IMR-90 (cell line): Measurements from ENCODE around the gene ATP10B. TPM values are rescaled to one million over a fixed set of nuclear protein-coding genes. Genes with fewer than 3 reads are reported as not detected.

Source experiments
- ATAC-seq: fragments of 200-7000 bp; cut with Tn5 transposase; 2 replicates; pipeline ENCODE4 v1.9.1; 2020; ENCODE audit warnings: low read depth, mild to moderate bottlenecking, moderate library complexity
- BruUV-seq: library from RNA; stranded (reverse); fragments of 400-500 nt; replicated peaks from 2 replicates; lab custom pipeline; 2021; lab: Mats Ljungman, UMichigan
- CTCF ChIA-PET: fragments of 300-600 bp; formaldehyde crosslinking; extraction: SDS; loops from one replicate; lab custom pipeline; 2021; ENCODE audit warnings: antibody characterized with exemption; lab: Yijun Ruan, JAX
- POLR2A ChIA-PET: fragments of 300-600 bp; sonication (Branson Sonifier 250); formaldehyde crosslinking; loops from one replicate; lab custom pipeline; 2022; ENCODE audit warnings: antibody characterized with exemption; ENCODE audit not compliant: unreplicated experiment; lab: Charles Lee
- DNase-seq: peaks from one replicate; pipeline ENCODE4 v3.0.0; 2013
- H2AFZ ChIP-seq: replicated peaks from 2 replicates; pipeline ENCODE3; 2013; ENCODE audit warnings: low read length, mild to moderate bottlenecking; ENCODE audit not compliant: poor library complexity
- H2AK5ac ChIP-seq: 2 replicates; pipeline ENCODE4 v1.6.1; 2013; ENCODE audit warnings: low read depth, low read length, inconsistent platforms
- H2AK9ac ChIP-seq: replicated peaks from 2 replicates; pipeline ENCODE3; 2013; ENCODE audit warnings: mild to moderate bottlenecking, low read depth, low read length, moderate library complexity; ENCODE audit not compliant: poor library complexity
- H2BK120ac ChIP-seq: 2 replicates; pipeline ENCODE4 v1.6.1; 2013; ENCODE audit warnings: low read depth, low read length, inconsistent platforms
- H2BK15ac ChIP-seq: 3 replicates; pipeline ENCODE4 v1.6.1; 2013; ENCODE audit warnings: low read depth, low read length, inconsistent platforms
- H2BK20ac ChIP-seq: 2 replicates; pipeline ENCODE4 v1.6.1; 2013; ENCODE audit warnings: low read depth, mild to moderate bottlenecking, inconsistent platforms, low read length, moderate library complexity
- H2BK5ac ChIP-seq: 2 replicates; pipeline ENCODE4 v1.6.1; 2013; ENCODE audit warnings: mild to moderate bottlenecking, low read depth, low read length, inconsistent platforms; ENCODE audit not compliant: poor library complexity, severe bottlenecking
- H3K14ac ChIP-seq: replicated peaks from 2 replicates; pipeline ENCODE4 v1.6.1; 2013; ENCODE audit warnings: low read depth, low read length, inconsistent platforms
- H3K18ac ChIP-seq: 2 replicates; pipeline ENCODE4 v1.6.1; 2013; ENCODE audit warnings: low read depth, low read length, control low read depth
- H3K23ac ChIP-seq: 2 replicates; pipeline ENCODE4 v1.6.1; 2013; ENCODE audit warnings: low read depth, low read length, inconsistent platforms
- H3K27ac ChIP-seq: 2 replicates; pipeline ENCODE4 v1.5.1; 2013; ENCODE audit warnings: mild to moderate bottlenecking, control low read depth, low read length; ENCODE audit not compliant: insufficient read depth
- H3K27me3 ChIP-seq: 2 replicates; pipeline ENCODE4 v1.6.1; 2013; ENCODE audit warnings: low read length; ENCODE audit not compliant: control insufficient read depth, insufficient read depth
- H3K36me3 ChIP-seq: 2 replicates; pipeline ENCODE4 v1.6.1; 2013; ENCODE audit warnings: low read length, mixed read lengths; ENCODE audit not compliant: control insufficient read depth, insufficient read depth
- H3K4ac ChIP-seq: 2 replicates; pipeline ENCODE4 v1.6.1; 2013; ENCODE audit warnings: low read depth, low read length, inconsistent platforms
- H3K4me1 ChIP-seq: 2 replicates; pipeline ENCODE4 v1.6.1; 2013; ENCODE audit warnings: low read length, mixed read lengths; ENCODE audit not compliant: control insufficient read depth, insufficient read depth
- H3K4me2 ChIP-seq: 2 replicates; pipeline ENCODE4 v1.6.1; 2013; ENCODE audit warnings: low read depth, mild to moderate bottlenecking, control low read depth, low read length, moderate library complexity
- H3K4me3 ChIP-seq: 2 replicates; pipeline ENCODE4 v1.5.1; 2013; ENCODE audit warnings: low read depth, mild to moderate bottlenecking, control low read depth, low read length, moderate library complexity; ENCODE audit not compliant: insufficient read depth
- H3K56ac ChIP-seq: 2 replicates; pipeline ENCODE4 v1.6.1; 2013; ENCODE audit warnings: low read length, inconsistent platforms; ENCODE audit not compliant: insufficient read depth; ENCODE audit errors: extremely low read depth
- H3K79me1 ChIP-seq, 2 experiments: 2 replicates each; pipeline ENCODE4 v1.6.1; 2013; ENCODE audit warnings: low read length in 2 of 2, inconsistent platforms in 1 of 2, low read depth in 1 of 2
- H3K9ac ChIP-seq: 2 replicates; pipeline ENCODE4 v1.6.1; 2013; ENCODE audit warnings: low read depth, low read length, control low read depth
- H3K9me1 ChIP-seq: 2 replicates; pipeline ENCODE4 v1.6.1; 2013; ENCODE audit warnings: low read length, inconsistent platforms; ENCODE audit not compliant: insufficient read depth
- H3K9me3 ChIP-seq: 2 replicates; pipeline ENCODE4 v1.6.1; 2013; ENCODE audit warnings: low read length; ENCODE audit not compliant: control insufficient read depth, insufficient read depth
- H4K20me1 ChIP-seq: 2 replicates; pipeline ENCODE4 v1.6.1; 2013; ENCODE audit warnings: low read length, inconsistent platforms; ENCODE audit not compliant: insufficient read depth
- H4K5ac ChIP-seq: 2 replicates; pipeline ENCODE4 v1.6.1; 2013; ENCODE audit warnings: mild to moderate bottlenecking, low read depth, low read length, control low read depth
- H4K8ac ChIP-seq, 2 experiments: 2 replicates each; pipeline ENCODE4 v1.6.1; 2013; ENCODE audit warnings: low read depth in 2 of 2, low read length in 2 of 2, control low read depth in 1 of 2, inconsistent platforms in 1 of 2
- H4K91ac ChIP-seq: 2 replicates; pipeline ENCODE4 v1.6.1; 2013; ENCODE audit warnings: low read depth, low read length, inconsistent platforms; ENCODE audit not compliant: insufficient read depth
- BHLHE40 ChIP-seq: fragments of 150-350 bp; IDR thresholded peaks from 2 replicates; pipeline ENCODE4 v1.6.1; 2016; ENCODE audit warnings: mild to moderate bottlenecking, low read depth, low read length
- CEBPB ChIP-seq: IDR thresholded peaks from 2 replicates; pipeline ENCODE4 v1.6.1; 2012; ENCODE audit warnings: low read depth, low read length, improper control_type of control experiment
- CHD1 ChIP-seq: IDR thresholded peaks from 2 replicates; pipeline ENCODE4 v1.6.1; 2012; ENCODE audit warnings: low read depth, low read length, improper control_type of control experiment
- CTCF ChIP-seq: conservative IDR thresholded peaks from 2 replicates; pipeline ENCODE4 v1.5.1; 2012; ENCODE audit warnings: mild to moderate bottlenecking, low read depth, low read length, improper control_type of control experiment
- ELK1 ChIP-seq: fragments of 150-350 bp; IDR thresholded peaks from 2 replicates; pipeline ENCODE4 v1.6.1; 2016; ENCODE audit warnings: low read depth, mild to moderate bottlenecking, low read length, moderate library complexity, borderline replicate concordance
- FOS ChIP-seq: fragments of 150-350 bp; IDR thresholded peaks from 2 replicates; pipeline ENCODE4 v1.6.1; 2016; ENCODE audit warnings: low read depth, low read length
- MAFK ChIP-seq: IDR thresholded peaks from 2 replicates; pipeline ENCODE4 v1.6.1; 2012; ENCODE audit warnings: low read depth, low read length, improper control_type of control experiment
- MAZ ChIP-seq: IDR thresholded peaks from 2 replicates; pipeline ENCODE4 v1.6.1; 2012; ENCODE audit warnings: low read depth, mild to moderate bottlenecking, low read length, improper control_type of control experiment, moderate library complexity, borderline replicate concordance
- MXI1 ChIP-seq: IDR thresholded peaks from 2 replicates; pipeline ENCODE4 v1.6.1; 2012; ENCODE audit warnings: low read depth, mild to moderate bottlenecking, low read length, moderate library complexity, borderline replicate concordance
- NFE2L2 ChIP-seq: fragments of 150-350 bp; IDR thresholded peaks from 2 replicates; pipeline ENCODE4 v1.6.1; 2016; ENCODE audit warnings: low read depth, mild to moderate bottlenecking, low read length
- POLR2A ChIP-seq: IDR thresholded peaks from 2 replicates; pipeline ENCODE4 v1.6.1; 2012; ENCODE audit warnings: mild to moderate bottlenecking, low read depth, low read length
- RAD21 ChIP-seq: IDR thresholded peaks from 2 replicates; pipeline ENCODE4 v1.6.1; 2012; ENCODE audit warnings: low read length, improper control_type of control experiment
- RCOR1 ChIP-seq: IDR thresholded peaks from 2 replicates; pipeline ENCODE4 v1.6.1; 2012; ENCODE audit warnings: mild to moderate bottlenecking, low read length, improper control_type of control experiment; ENCODE audit not compliant: insufficient replicate concordance
- RFX5 ChIP-seq: IDR thresholded peaks from 2 replicates; pipeline ENCODE4 v1.8.0; 2012; ENCODE audit warnings: low read depth, mild to moderate bottlenecking, low read length, moderate library complexity
- SMC3 ChIP-seq: fragments of 150-350 bp; IDR thresholded peaks from 2 replicates; pipeline ENCODE4 v1.6.1; 2016; ENCODE audit warnings: low read depth, mild to moderate bottlenecking, antibody characterized with exemption, low read length, moderate library complexity
- USF2 ChIP-seq: fragments of 150-350 bp; IDR thresholded peaks from 2 replicates; pipeline ENCODE4 v1.6.1; 2017; ENCODE audit warnings: mild to moderate bottlenecking, antibody characterized with exemption, low read length, low read depth
- WGBS, 2 experiments: methylation state at CpG; one replicate each; pipeline versions ENCODE4 v1.1.5 to v1.1.7; 2013; ENCODE audit warnings: missing lambda C conversion rate in 2 of 2; ENCODE audit not compliant: insufficient read length in 1 of 2; ENCODE audit errors: extremely low coverage in 2 of 2; 5-methylcytosine and 5-hydroxymethylcytosine counted together
- dilution Hi-C: fragments of 300-500 bp; cut with HindIII; formaldehyde crosslinking; loops from one replicate; pipeline ENCODE4 v1.14.3; 2018; ENCODE audit warnings: low sequenced_read_pairs; ENCODE audit not compliant: unreplicated experiment
- in situ Hi-C: fragments of 300-500 bp; cut with MboI; formaldehyde crosslinking; loops from 3 replicates; pipeline ENCODE4 v1.14.3; 2019; ENCODE audit warnings: low sequenced_read_pairs, inconsistent platforms, mixed read lengths
- intact Hi-C: fragments of 100-400 bp; cut with micrococcal nuclease; formaldehyde crosslinking; loops from 2 replicates; pipeline ENCODE4 v1.10.0; 2022
- polyA plus RNA-seq, 3 experiments: library from polyadenylated mRNA; depleted of rRNA; stranded (reverse); fragments of >200 nt; gene quantifications; 2 replicates each; pipeline ENCODE4 v1.2.3, GENCODE V29; 2012; ENCODE audit warnings: low replicate concordance in 1 of 3
- total RNA-seq: library from RNA; depleted of rRNA; stranded (reverse); fragments of >200 nt; gene quantifications from 2 replicates; pipeline ENCODE4 v1.2.3, GENCODE V29; 2012

Gene ATP10B
- total and polyA plus RNA-seq, 2 of the 4 experiments (the other 2 are of a cell fraction) = not detected

- H3K9me1 ChIP-seq = no peaks in the 10 kb centered on the region
- no peak overlapping the region for H4K91ac ChIP-seq
- no peak overlapping the region for H3K23ac ChIP-seq
- peaks cover 5% of the 10 kb centered on the region for H3K9me3 ChIP-seq
- no peak overlapping the region for H2BK15ac ChIP-seq
- H3K4me1 ChIP-seq = no peaks in the 10 kb centered on the region
- intact Hi-C loops (no loop called here), in situ Hi-C loops (no loop called here), dilution Hi-C loops (no loop called here)
- H3K4ac ChIP-seq = no peak overlapping the region
- H3K14ac ChIP-seq = no peak overlapping the region
- no peak overlapping the region for H2BK5ac ChIP-seq
- no peak overlapping the region for H2AK9ac ChIP-seq
- no peak overlapping the region for H2AK5ac ChIP-seq
- CTCF ChIA-PET = no interaction called here
- H3K56ac ChIP-seq = no peak overlapping the region
- no peaks in the 10 kb centered on the region for H3K36me3 ChIP-seq
- POLR2A ChIA-PET = no interaction called here
- no peak for TF ChIP-seq CEBPB
- no peak for TF ChIP-seq USF2
- TF ChIP-seq MAZ = no peak
- TF ChIP-seq RCOR1 = no peak
- no peak for TF ChIP-seq CHD1
- TF ChIP-seq RFX5 = no peak
- no peak for TF ChIP-seq POLR2A
- no peak for TF ChIP-seq SMC3
- no peak for TF ChIP-seq MXI1
- no peak for TF ChIP-seq NFE2L2
- TF ChIP-seq CTCF = no peak
- TF ChIP-seq MAFK = no peak
- TF ChIP-seq BHLHE40 = no peak
- no peak for TF ChIP-seq RAD21
- no peak for TF ChIP-seq FOS
- no peak for TF ChIP-seq ELK1
- no CpG with 5 or more reads among the region's 2 CpGs for WGBS, 2 experiments
- no TSS peak for BruUV-seq
- no peak overlapping the region for H2BK20ac ChIP-seq
- DNase-seq (no peak), ATAC-seq (no peak)
- H3K18ac ChIP-seq = no peak overlapping the region
- no peaks in the 10 kb centered on the region for H3K27me3 ChIP-seq
- no peak overlapping the region for H2AFZ ChIP-seq
- no peaks in the 10 kb centered on the region for H4K20me1 ChIP-seq
- no peaks in the 10 kb centered on the region for H3K79me1 ChIP-seq
- H4K5ac ChIP-seq = no peak overlapping the region
- H3K27ac ChIP-seq = no peak overlapping the region
- H4K8ac ChIP-seq = no peak overlapping the region
- no peak overlapping the region for H3K4me2 ChIP-seq
- no peak overlapping the region for H3K9ac ChIP-seq
- no peak overlapping the region for H3K4me3 ChIP-seq
- no peak overlapping the region for H2BK120ac ChIP-seq
These were observed 223.0 kb downstream of the ATP10B start for GRCh38 chr5:160629003-160629402.
